Neural crest cell (in vitro differentiated cells): ENCODE results near the gene RAB1A. TPM values are rescaled to one million over a fixed set of nuclear protein-coding genes. Genes with fewer than 3 reads are reported as not detected.

ENCODE experiments used
- DNase-seq: peaks from one replicate; pipeline ENCODE4 v3.0.0; 2021; ENCODE audit warnings: low read depth, mixed read lengths, low spot score
- H3K27ac Mint-ChIP-seq: one replicate; pipeline ENCODE4 v1.8.0; 2021; ENCODE audit warnings: mild to moderate bottlenecking, mixed read lengths; ENCODE audit not compliant: unreplicated experiment
- H3K27me3 Mint-ChIP-seq: 2 replicates; pipeline ENCODE4 v1.8.0; 2021; ENCODE audit warnings: low read depth, mild to moderate bottlenecking, mixed read lengths
- H3K36me3 Mint-ChIP-seq: 2 replicates; pipeline ENCODE4 v1.8.0; 2021; ENCODE audit warnings: low read depth, mild to moderate bottlenecking, mixed read lengths
- H3K4me1 Mint-ChIP-seq: 2 replicates; pipeline ENCODE4 v1.8.0; 2021; ENCODE audit warnings: mixed read lengths
- H3K4me3 Mint-ChIP-seq: one replicate; pipeline ENCODE4 v1.8.0; 2021; ENCODE audit warnings: mild to moderate bottlenecking, mixed read lengths
- H3K9me3 Mint-ChIP-seq: 2 replicates; pipeline ENCODE4 v1.8.0; 2021; ENCODE audit warnings: mixed read lengths
- CTCF ChIP-seq: fragments of 200-600 bp; sonication (generic); conservative IDR thresholded peaks from 2 replicates; pipeline ENCODE4 v1.5.0; 2021; ENCODE audit warnings: antibody characterized with exemption, mild to moderate bottlenecking
- total RNA-seq: library from RNA; stranded (reverse); gene quantifications from 2 replicates; pipeline ENCODE4 v1.2.1, GENCODE V29; 2021

RAB1A gene
- total RNA-seq, 1 donor from 2014 or later, result 110 TPM

GRCh38 chr2:65098741-65099140 is 31.2 kb downstream of the RAB1A start:
- H3K36me3 Mint-ChIP-seq, result peaks cover 12% of the 10 kb centered on the region
- no peaks in the 10 kb centered on the region for H3K9me3 Mint-ChIP-seq

GRCh38 chr2:65097844-65098243 is 32.1 kb downstream of the RAB1A start:
- Mint-ChIP-seq H3K4me3 (no peak overlapping the region), H3K27ac (no peak overlapping the region), H3K36me3 (peaks cover 16% of the 10 kb centered on the region), H3K27me3 (no peaks in the 10 kb centered on the region), H3K9me3 (no peaks in the 10 kb centered on the region), H3K4me1 (peaks cover 4% of the 10 kb centered on the region)
- no peak for TF ChIP-seq CTCF
- no peak for DNase-seq

More at GRCh38 chr2:65098741-65099140, 31.2 kb downstream of the RAB1A start:
- Mint-ChIP-seq H3K27me3 (no peaks in the 10 kb centered on the region), H3K27ac (no peak overlapping the region), H3K4me3 (no peak overlapping the region), H3K4me1 (peaks cover 4% of the 10 kb centered on the region)
- TF ChIP-seq CTCF, result no peak
- DNase-seq, result no peak

- Mint-ChIP-seq H3K27ac (no peak overlapping the region), H3K4me1 (peaks cover 4% of the 10 kb centered on the region), H3K4me3 (no peak overlapping the region), H3K9me3 (no peaks in the 10 kb centered on the region), H3K27me3 (no peaks in the 10 kb centered on the region), H3K36me3 (peaks cover 19% of the 10 kb centered on the region)
- no peak for TF ChIP-seq CTCF
- no peak for DNase-seq
These were observed 33.0 kb downstream of the RAB1A start for GRCh38 chr2:65096948-65097347.

GRCh38 chr2:65093211-65093610 is 36.7 kb downstream of the RAB1A start:
- H3K9me3 Mint-ChIP-seq, result no peaks in the 10 kb centered on the region
- TF ChIP-seq CTCF, result no peak
- H3K4me1 Mint-ChIP-seq, result no peaks in the 10 kb centered on the region
- H3K27ac Mint-ChIP-seq, result no peak overlapping the region
- no peak for DNase-seq
- peaks cover 21% of the 10 kb centered on the region for H3K36me3 Mint-ChIP-seq
- no peak overlapping the region for H3K4me3 Mint-ChIP-seq
- H3K27me3 Mint-ChIP-seq, result no peaks in the 10 kb centered on the region

GRCh38 chr2:65092791-65093190 is 37.1 kb downstream of the RAB1A start:
- Mint-ChIP-seq H3K9me3 (no peaks in the 10 kb centered on the region), H3K4me3 (no peak overlapping the region), H3K4me1 (no peaks in the 10 kb centered on the region), H3K27ac (peak overlapping the region; percentile 25), H3K27me3 (no peaks in the 10 kb centered on the region), H3K36me3 (peaks cover 21% of the 10 kb centered on the region)
- no peak for DNase-seq
- TF ChIP-seq CTCF, result no peak

- no peak for DNase-seq
- Mint-ChIP-seq H3K36me3 (peaks cover 17% of the 10 kb centered on the region), H3K27ac (no peak overlapping the region), H3K9me3 (no peaks in the 10 kb centered on the region), H3K4me1 (no peaks in the 10 kb centered on the region), H3K4me3 (no peak overlapping the region), H3K27me3 (no peaks in the 10 kb centered on the region)
- no peak for TF ChIP-seq CTCF
These were observed 44.8 kb downstream of the RAB1A start for GRCh38 chr2:65085148-65085547.
